OCI-LY1 (cell line): ENCODE results near the gene SSBP2.

Experiments used
- H2AFZ ChIP-seq: fragments of 200-600 bp; sonication (generic), shearing (Covaris generic); 2 replicates; pipeline ENCODE4 v1.6.0; 2014; ENCODE audit warnings: antibody characterized with exemption, mild to moderate bottlenecking, low read length
- H3F3A ChIP-seq: fragments of 200-600 bp; sonication (generic), shearing (Covaris generic); 2 replicates; pipeline ENCODE4 v1.6.0; 2014; ENCODE audit warnings: mild to moderate bottlenecking, antibody characterized with exemption, low read length, moderate library complexity; ENCODE audit not compliant: insufficient read depth
- H3K27ac ChIP-seq: fragments of 200-600 bp; sonication (generic); 2 replicates; pipeline ENCODE4 v1.5.1; 2014; ENCODE audit warnings: low read length, mixed run types, mild to moderate bottlenecking, low read depth; ENCODE audit not compliant: poor library complexity, severe bottlenecking
- H3K27me3 ChIP-seq: fragments of 200-600 bp; sonication (generic); 2 replicates; pipeline ENCODE4 v1.6.0; 2014; ENCODE audit warnings: antibody characterized with exemption, mild to moderate bottlenecking, low read length, moderate library complexity; ENCODE audit not compliant: insufficient read depth
- H3K36me3 ChIP-seq: fragments of 200-600 bp; sonication (generic); 2 replicates; pipeline ENCODE4 v1.6.1; 2014; ENCODE audit warnings: mild to moderate bottlenecking, antibody characterized with exemption, low read length, moderate library complexity, mixed read lengths; ENCODE audit not compliant: insufficient read depth
- H3K4me1 ChIP-seq: fragments of 200-600 bp; sonication (generic); 2 replicates; pipeline ENCODE4 v1.5.1; 2014; ENCODE audit warnings: mild to moderate bottlenecking, low read length, moderate library complexity; ENCODE audit not compliant: insufficient read depth, severe bottlenecking
- H3K4me2 ChIP-seq: fragments of 200-600 bp; sonication (generic), shearing (Covaris generic); 2 replicates; pipeline ENCODE4 v1.6.1; 2014; ENCODE audit warnings: low read length
- H3K4me3 ChIP-seq: fragments of 200-600 bp; sonication (generic); 2 replicates; pipeline ENCODE4 v1.5.1; 2014; ENCODE audit warnings: low read length, low read depth, mild to moderate bottlenecking, mixed read lengths; ENCODE audit not compliant: poor library complexity, severe bottlenecking
- H3K79me2 ChIP-seq: fragments of 200-600 bp; shearing (Covaris generic); 2 replicates; pipeline ENCODE4 v1.6.1; 2016; ENCODE audit warnings: mixed run types, low read length, mixed read lengths; ENCODE audit not compliant: insufficient read depth
- H3K9ac ChIP-seq: fragments of 200-600 bp; sonication (generic), shearing (Covaris generic); 2 replicates; pipeline ENCODE4 v1.6.1; 2014; ENCODE audit warnings: mild to moderate bottlenecking, low read length, mixed read lengths
- H3K9me2 ChIP-seq: fragments of 200-600 bp; sonication (generic), shearing (Covaris generic); 2 replicates; pipeline ENCODE4 v1.6.1; 2014; ENCODE audit warnings: low read depth, mild to moderate bottlenecking, low read length, mixed read lengths
- H3K9me3 ChIP-seq: fragments of 200-600 bp; shearing (Covaris generic); 2 replicates; pipeline ENCODE4 v1.6.1; 2014; ENCODE audit warnings: low read length, mixed read lengths
- H4K20me1 ChIP-seq: fragments of 200-600 bp; sonication (generic), shearing (Covaris generic); 2 replicates; pipeline ENCODE4 v1.6.0; 2016; ENCODE audit warnings: mild to moderate bottlenecking, low read length; ENCODE audit not compliant: insufficient read depth
- EZH2 ChIP-seq: fragments of 200-600 bp; sonication (generic), shearing (Covaris generic); IDR thresholded peaks from 2 replicates; pipeline ENCODE4 v1.8.0; 2017; ENCODE audit warnings: borderline replicate concordance, mixed run types, mild to moderate bottlenecking, antibody characterized with exemption, low read length, moderate library complexity, mixed read lengths
- TF ChIP-seq, protein P1 (sequence below): fragments of 200-600 bp; sonication (generic), shearing (Covaris generic); IDR thresholded peaks from 2 replicates; pipeline ENCODE4 v1.5.1; 2017; ENCODE audit warnings: mild to moderate bottlenecking, antibody characterized with exemption, low read length, moderate library complexity, mixed read lengths

Gene SSBP2

DNA sequence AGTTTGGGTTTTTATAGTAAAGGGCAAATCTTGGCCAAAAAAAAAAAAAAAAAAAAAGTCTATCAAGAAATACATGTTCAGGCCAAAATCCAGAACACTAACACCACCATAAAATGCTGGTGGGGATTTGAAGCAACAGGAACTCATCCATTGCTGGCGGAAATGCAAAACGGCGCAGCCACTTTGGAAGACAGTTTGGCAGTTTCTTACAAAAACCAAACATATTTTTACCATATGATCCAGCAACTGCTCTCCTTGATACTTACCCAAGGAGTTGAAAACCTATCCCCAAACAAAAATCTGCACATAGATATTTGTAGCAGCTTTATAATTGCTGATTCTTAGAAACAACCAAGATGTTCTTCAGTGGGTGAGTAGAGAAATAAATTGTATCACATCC, 203.9 kb downstream of the SSBP2 start:
- Histone ChIP-seq H4K20me1 (no peaks in the 10 kb centered on the region), H3K27ac (no peak overlapping the region), H3K79me2 (no peaks in the 10 kb centered on the region), H3K4me1 (no peaks in the 10 kb centered on the region), H2AFZ (no peak overlapping the region), H3K9me3 (peaks cover 2% of the 10 kb centered on the region; the same call in 1 of the 2 replicates), H3K9ac (no peak overlapping the region), H3K4me3 (no peak overlapping the region), H3K27me3 (no peaks in the 10 kb centered on the region), H3K9me2 (no peaks in the 10 kb centered on the region), H3K36me3 (peaks cover 21% of the 10 kb centered on the region), H3F3A (no peaks in the 10 kb centered on the region), H3K4me2 (no peak overlapping the region)
- TF ChIP-seq, protein P1, sequence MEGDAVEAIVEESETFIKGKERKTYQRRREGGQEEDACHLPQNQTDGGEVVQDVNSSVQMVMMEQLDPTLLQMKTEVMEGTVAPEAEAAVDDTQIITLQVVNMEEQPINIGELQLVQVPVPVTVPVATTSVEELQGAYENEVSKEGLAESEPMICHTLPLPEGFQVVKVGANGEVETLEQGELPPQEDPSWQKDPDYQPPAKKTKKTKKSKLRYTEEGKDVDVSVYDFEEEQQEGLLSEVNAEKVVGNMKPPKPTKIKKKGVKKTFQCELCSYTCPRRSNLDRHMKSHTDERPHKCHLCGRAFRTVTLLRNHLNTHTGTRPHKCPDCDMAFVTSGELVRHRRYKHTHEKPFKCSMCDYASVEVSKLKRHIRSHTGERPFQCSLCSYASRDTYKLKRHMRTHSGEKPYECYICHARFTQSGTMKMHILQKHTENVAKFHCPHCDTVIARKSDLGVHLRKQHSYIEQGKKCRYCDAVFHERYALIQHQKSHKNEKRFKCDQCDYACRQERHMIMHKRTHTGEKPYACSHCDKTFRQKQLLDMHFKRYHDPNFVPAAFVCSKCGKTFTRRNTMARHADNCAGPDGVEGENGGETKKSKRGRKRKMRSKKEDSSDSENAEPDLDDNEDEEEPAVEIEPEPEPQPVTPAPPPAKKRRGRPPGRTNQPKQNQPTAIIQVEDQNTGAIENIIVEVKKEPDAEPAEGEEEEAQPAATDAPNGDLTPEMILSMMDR, result no peak
- no peak for TF ChIP-seq EZH2

- Histone ChIP-seq H3K4me3 (no peak overlapping the region), H2AFZ (no peak overlapping the region), H3K9me2 (no peaks in the 10 kb centered on the region), H3F3A (no peaks in the 10 kb centered on the region), H3K4me2 (no peak overlapping the region), H3K4me1 (no peaks in the 10 kb centered on the region), H3K9ac (no peak overlapping the region), H3K27me3 (no peaks in the 10 kb centered on the region), H4K20me1 (no peaks in the 10 kb centered on the region), H3K9me3 (peaks cover 2% of the 10 kb centered on the region; the same call in 1 of the 2 replicates), H3K79me2 (no peaks in the 10 kb centered on the region), H3K36me3 (peaks cover 26% of the 10 kb centered on the region), H3K27ac (no peak overlapping the region)
- no peak for TF ChIP-seq EZH2
- TF ChIP-seq, protein P1, result no peak
Measured at GRCh38 chr5:81545911-81546310, 205.0 kb downstream of the SSBP2 start.

DNA sequence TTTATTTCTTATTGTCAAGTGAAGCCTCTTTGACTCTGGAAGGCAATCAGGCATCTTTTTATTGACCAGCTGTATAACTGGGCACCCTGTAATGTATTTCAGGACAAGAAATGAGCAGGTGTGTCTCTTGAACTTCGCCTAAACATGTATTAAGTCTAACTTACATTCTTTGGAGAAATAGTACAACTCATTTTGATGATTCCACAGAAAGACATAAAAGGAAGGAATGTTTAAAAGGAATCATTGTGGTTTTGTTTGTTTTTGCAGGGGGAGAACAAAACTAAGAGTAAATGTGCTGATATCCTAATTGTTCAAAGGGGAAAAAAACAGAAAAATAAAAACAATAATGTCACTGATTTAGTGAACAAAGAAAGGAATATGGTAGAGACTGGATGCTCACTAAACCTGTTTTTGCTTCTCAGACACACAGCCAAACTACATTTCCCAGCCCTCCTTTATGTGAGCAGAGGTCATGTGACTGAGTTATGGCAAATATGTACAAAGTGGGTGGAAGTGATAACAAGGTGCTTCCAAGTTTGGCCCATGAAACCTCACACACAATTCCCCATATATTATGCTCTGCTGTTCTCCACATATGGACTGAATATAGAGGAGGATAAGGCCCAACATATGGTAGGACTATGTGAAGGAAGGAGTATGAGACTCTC, 206.4 kb downstream of the SSBP2 start:
- Histone ChIP-seq H3K36me3 (peaks cover 31% of the 10 kb centered on the region), H3K9me2 (no peaks in the 10 kb centered on the region), H3K4me2 (no peak overlapping the region), H3K79me2 (no peaks in the 10 kb centered on the region), H2AFZ (no peak overlapping the region), H3K9me3 (peaks cover 2% of the 10 kb centered on the region; the same call in 1 of the 2 replicates), H3K9ac (no peak overlapping the region), H4K20me1 (no peaks in the 10 kb centered on the region), H3F3A (no peaks in the 10 kb centered on the region), H3K4me3 (no peak overlapping the region), H3K27me3 (no peaks in the 10 kb centered on the region), H3K27ac (no peak overlapping the region), H3K4me1 (no peaks in the 10 kb centered on the region)
- TF ChIP-seq EZH2, result no peak
- TF ChIP-seq, protein P1, result no peak
